ENCODE results near the gene GLI3. TPM values are rescaled to one million over a fixed set of nuclear protein-coding genes. Genes with fewer than 3 reads are reported as not detected.

Gene GLI3
- total RNA-seq, 1 donor: 4.3 TPM

GRCh38 chr7:41928781-41929180, 308.2 kb downstream of the GLI3 start:
- TF ChIP-seq, protein P1, sequence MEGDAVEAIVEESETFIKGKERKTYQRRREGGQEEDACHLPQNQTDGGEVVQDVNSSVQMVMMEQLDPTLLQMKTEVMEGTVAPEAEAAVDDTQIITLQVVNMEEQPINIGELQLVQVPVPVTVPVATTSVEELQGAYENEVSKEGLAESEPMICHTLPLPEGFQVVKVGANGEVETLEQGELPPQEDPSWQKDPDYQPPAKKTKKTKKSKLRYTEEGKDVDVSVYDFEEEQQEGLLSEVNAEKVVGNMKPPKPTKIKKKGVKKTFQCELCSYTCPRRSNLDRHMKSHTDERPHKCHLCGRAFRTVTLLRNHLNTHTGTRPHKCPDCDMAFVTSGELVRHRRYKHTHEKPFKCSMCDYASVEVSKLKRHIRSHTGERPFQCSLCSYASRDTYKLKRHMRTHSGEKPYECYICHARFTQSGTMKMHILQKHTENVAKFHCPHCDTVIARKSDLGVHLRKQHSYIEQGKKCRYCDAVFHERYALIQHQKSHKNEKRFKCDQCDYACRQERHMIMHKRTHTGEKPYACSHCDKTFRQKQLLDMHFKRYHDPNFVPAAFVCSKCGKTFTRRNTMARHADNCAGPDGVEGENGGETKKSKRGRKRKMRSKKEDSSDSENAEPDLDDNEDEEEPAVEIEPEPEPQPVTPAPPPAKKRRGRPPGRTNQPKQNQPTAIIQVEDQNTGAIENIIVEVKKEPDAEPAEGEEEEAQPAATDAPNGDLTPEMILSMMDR (IDR thresholded peaks at IDR 0.05; ENCODE audit: insufficient read depth, low read depth, low read length): no peak
- no peak overlapping the region for H3K4me3 ChIP-seq (ENCODE audit: low read depth, low read length)
- DNase-seq (ENCODE audit: low read depth): peak; percentile 43

DNA sequence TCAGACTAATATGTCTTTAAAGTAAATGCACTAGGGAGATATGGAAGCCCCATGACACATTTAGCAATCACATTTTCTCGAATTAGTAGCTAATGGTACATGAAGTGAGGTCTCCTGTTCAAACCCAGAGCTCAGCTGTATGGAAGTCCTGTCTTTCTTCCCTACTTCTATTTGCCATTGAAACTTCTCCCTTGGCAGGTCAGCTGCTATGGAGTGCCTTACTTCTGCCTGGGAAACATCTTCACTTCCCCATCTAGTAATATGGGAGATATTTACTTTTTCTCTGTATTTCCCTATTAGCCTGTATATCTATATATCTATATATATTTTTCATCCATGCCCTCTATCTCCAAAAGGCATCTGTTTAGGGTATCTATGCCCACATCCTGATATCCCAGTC, 308.8 kb downstream of the GLI3 start:
- no peak for DNase-seq (ENCODE audit: low read depth)
- TF ChIP-seq, protein P1 (IDR thresholded peaks at IDR 0.05; ENCODE audit: insufficient read depth, low read depth, low read length): no peak
- H3K4me3 ChIP-seq (ENCODE audit: low read depth, low read length): no peak overlapping the region

DNA sequence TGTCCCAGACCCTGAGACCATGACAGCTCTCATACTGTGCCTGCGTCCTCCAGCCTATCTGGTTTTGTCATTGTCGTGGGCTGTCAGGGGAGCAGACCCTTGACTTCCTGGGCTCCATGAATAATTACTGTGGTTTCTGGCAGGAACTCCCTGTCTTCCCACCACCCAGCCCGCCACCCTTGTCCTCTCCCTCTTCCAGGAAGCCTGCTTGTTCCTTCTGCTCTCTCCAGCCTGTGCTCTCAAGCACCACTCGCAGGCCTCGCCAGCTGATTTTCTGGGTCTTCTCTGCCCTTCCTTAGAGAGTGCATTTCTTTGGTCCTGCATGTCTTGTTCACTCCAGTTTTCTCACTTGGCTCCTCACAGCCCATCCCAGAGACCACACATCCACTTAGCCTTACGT, 309.6 kb downstream of the GLI3 start:
- DNase-seq (ENCODE audit: low read depth): no peak
- TF ChIP-seq, protein P1 (IDR thresholded peaks at IDR 0.05; ENCODE audit: insufficient read depth, low read depth, low read length): no peak

DNA sequence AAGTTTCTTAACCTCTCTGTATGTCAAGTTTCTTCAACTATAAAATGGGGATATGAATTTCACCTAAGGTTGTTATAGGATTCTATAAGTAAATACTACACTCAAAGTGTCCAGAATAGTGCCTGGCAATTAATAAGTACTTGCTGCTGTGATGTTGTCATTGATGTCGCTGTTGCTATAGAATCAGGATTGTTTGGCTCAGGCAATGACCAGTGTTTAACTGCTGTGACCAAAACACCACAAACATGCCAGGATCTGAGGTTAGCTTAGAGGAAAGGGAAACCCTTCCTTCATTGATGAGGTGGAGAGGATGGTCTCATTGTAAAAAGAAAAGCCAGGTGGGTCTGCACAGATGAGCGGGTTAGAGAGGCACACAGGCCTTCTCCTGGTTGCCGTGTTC, 311.1 kb downstream of the GLI3 start:
- TF ChIP-seq, protein P1 (IDR thresholded peaks at IDR 0.05; ENCODE audit: insufficient read depth, low read depth, low read length): no peak
- no peak overlapping the region for H3K4me3 ChIP-seq (ENCODE audit: low read depth, low read length)
- DNase-seq (ENCODE audit: low read depth): no peak

More for the DNA sequence above, 309.6 kb downstream of the GLI3 start:
- no peak overlapping the region for H3K4me3 ChIP-seq (ENCODE audit: low read depth, low read length)

GRCh38 chr7:41924796-41925195, 312.2 kb downstream of the GLI3 start:
- H3K4me3 ChIP-seq (ENCODE audit: low read depth, low read length): no peak overlapping the region
- TF ChIP-seq, protein P1 (IDR thresholded peaks at IDR 0.05; ENCODE audit: insufficient read depth, low read depth, low read length): no peak
- DNase-seq (ENCODE audit: low read depth): no peak

GRCh38 chr7:41922373-41922772, 314.6 kb downstream of the GLI3 start:
- DNase-seq (ENCODE audit: low read depth): no peak
- H3K4me3 ChIP-seq (ENCODE audit: low read depth, low read length): no peak overlapping the region
- TF ChIP-seq, protein P1 (IDR thresholded peaks at IDR 0.05; ENCODE audit: insufficient read depth, low read depth, low read length): no peak

GRCh38 chr7:41921453-41921981, 315.5 kb downstream of the GLI3 start:
- no peak overlapping the region for H3K4me3 ChIP-seq (ENCODE audit: low read depth, low read length)

More at GRCh38 chr7:41921453-41921981, 315.5 kb downstream of the GLI3 start:
- TF ChIP-seq, protein P1 (IDR thresholded peaks at IDR 0.05; ENCODE audit: insufficient read depth, low read depth, low read length): no peak
- peak; percentile 93 for DNase-seq (ENCODE audit: low read depth)

Measured in fibroblast of villous mesenchyme (primary cell).